Activated CD4-positive, alpha-beta T cell treated with anti-CD3 and anti-CD28 coated beads for 4 hours (primary cell): Measurements from ENCODE around the gene ATP6V1C2.
"Not testable (repeated sequence)": the region's sequence is repeated elsewhere in the genome, so short reads cannot be mapped to it uniquely, and the experiment has no call there.

Experiments
- DNase-seq, 2 donors: peaks; one replicate each; pipeline ENCODE4 v3.0.0-alpha.2; 2020

Gene ATP6V1C2

GRCh38 chr2:10814571-10815331 lies 93.3 kb downstream of the ATP6V1C2 start:
- no peak for DNase-seq

GRCh38 chr2:10817413-10817812 lies 96.0 kb downstream of the ATP6V1C2 start:
- DNase-seq, result no peak

GRCh38 chr2:10818305-10818704 lies 96.9 kb downstream of the ATP6V1C2 start:
- not testable (repeated sequence) for DNase-seq

GRCh38 chr2:10818984-10819383 lies 97.6 kb downstream of the ATP6V1C2 start:
- no peak for DNase-seq

- no peak for DNase-seq
These were observed 98.4 kb downstream of the ATP6V1C2 start for GRCh38 chr2:10819714-10820314.

- DNase-seq, result no peak
These were observed 99.1 kb downstream of the ATP6V1C2 start for GRCh38 chr2:10820562-10820961.

- DNase-seq, result no peak
These were observed 99.7 kb downstream of the ATP6V1C2 start for GRCh38 chr2:10820978-10821695.

GRCh38 chr2:10824191-10824590 lies 102.8 kb downstream of the ATP6V1C2 start:
- no peak for DNase-seq

GRCh38 chr2:10826026-10826425 lies 104.6 kb downstream of the ATP6V1C2 start:
- DNase-seq, result no peak

- no peak for DNase-seq
These were observed 105.2 kb downstream of the ATP6V1C2 start for GRCh38 chr2:10826625-10827024.

- DNase-seq, result no peak
These were observed 106.9 kb downstream of the ATP6V1C2 start for GRCh38 chr2:10828346-10828745.

GRCh38 chr2:10829299-10829698 lies 107.9 kb downstream of the ATP6V1C2 start:
- DNase-seq, result no peak

- no peak for DNase-seq
These were observed 108.8 kb downstream of the ATP6V1C2 start for GRCh38 chr2:10830203-10830602.

- no peak for DNase-seq
These were observed 109.4 kb downstream of the ATP6V1C2 start for GRCh38 chr2:10830641-10831399.

- DNase-seq, result no peak
These were observed 110.1 kb downstream of the ATP6V1C2 start for GRCh38 chr2:10831400-10831985.

GRCh38 chr2:10832203-10832936 lies 110.9 kb downstream of the ATP6V1C2 start:
- peak; percentile 75 to 77 for DNase-seq

- no peak for DNase-seq
These were observed 111.6 kb downstream of the ATP6V1C2 start for GRCh38 chr2:10833021-10833420.

GRCh38 chr2:10834068-10834655 lies 112.7 kb downstream of the ATP6V1C2 start:
- no peak for DNase-seq
